ENCODE results near the gene ABRACL.
"Not testable (repeated sequence)": the region's sequence is repeated elsewhere in the genome, so short reads cannot be mapped to it uniquely, and the experiment has no call there.

The ABRACL gene

GRCh38 chr6:139013185-139013800, 15.3 kb upstream of the ABRACL start:
- no peak for DNase-seq

GRCh38 chr6:139014945-139015344, 13.6 kb upstream of the ABRACL start:
- DNase-seq = no peak

GRCh38 chr6:139016337-139017213, 12.0 kb upstream of the ABRACL start:
- no peak for DNase-seq

- no peak for DNase-seq
These were observed 11.3 kb upstream of the ABRACL start for GRCh38 chr6:139017227-139017626.

- DNase-seq = no peak
These were observed 8.8 kb upstream of the ABRACL start for GRCh38 chr6:139019722-139020121.

- no peak for DNase-seq
These were observed 7.9 kb upstream of the ABRACL start for GRCh38 chr6:139020689-139021088.

- DNase-seq = not testable (repeated sequence)
These were observed 3.1 kb upstream of the ABRACL start for GRCh38 chr6:139025416-139025815.

GRCh38 chr6:139027620-139028182, 844 bp upstream of the ABRACL start:
- DNase-seq = peak; percentile 52

GRCh38 chr6:139028215-139028657, 309 bp upstream of the ABRACL start:
- peak; percentile 66 for DNase-seq

GRCh38 chr6:139029470-139030227, 1.1 kb downstream of the ABRACL start:
- DNase-seq = no peak

GRCh38 chr6:139030228-139030963, 1.9 kb downstream of the ABRACL start:
- DNase-seq = no peak

GRCh38 chr6:139037490-139037889, 8.9 kb downstream of the ABRACL start:
- DNase-seq = no peak

GRCh38 chr6:139044250-139044649, 15.7 kb downstream of the ABRACL start:
- DNase-seq = no peak

GRCh38 chr6:139047677-139048076, 19.1 kb downstream of the ABRACL start:
- DNase-seq = no peak

- not testable (repeated sequence) for DNase-seq
These were observed 20.4 kb downstream of the ABRACL start for GRCh38 chr6:139048912-139049311.

GRCh38 chr6:139050131-139050769, 21.7 kb downstream of the ABRACL start:
- not testable (repeated sequence) for DNase-seq

- no peak for DNase-seq
These were observed 22.3 kb downstream of the ABRACL start for GRCh38 chr6:139050770-139051313.

- no peak for DNase-seq
These were observed 23.0 kb downstream of the ABRACL start for GRCh38 chr6:139051396-139052060.

GRCh38 chr6:139053382-139053781, 24.8 kb downstream of the ABRACL start:
- DNase-seq = no peak

- DNase-seq = no peak
These were observed 25.5 kb downstream of the ABRACL start for GRCh38 chr6:139054001-139054400.

GRCh38 chr6:139055709-139056108, 27.2 kb downstream of the ABRACL start:
- DNase-seq = no peak

All from NCI-H2081 treated with DMSO at 0.1 percent for 48 hours (cell line).